Spleen (tissue), 7 donors: Measurements from ENCODE around the gene SWI5.

Experiments used
- CTCF ChIP-seq, 11 experiments: fragments of 200-600 bp in 7 of 11; fragments of 450-650 bp in 4 of 11; sonication (generic) in 4 of 11; IDR thresholded peaks in 8 of 11; conservative IDR thresholded peaks in 3 of 11; 1 replicate in 7 of 11; 2 replicates in 4 of 11; pipeline versions ENCODE4 v1.4.0 to v1.8.0; 2016 to 2021; ENCODE audit warnings: antibody characterized with exemption in 11 of 11, inconsistent platforms in 4 of 11, mild to moderate bottlenecking in 1 of 11
- POLR2A ChIP-seq, 3 donors: fragments of 450-650 bp; IDR thresholded peaks; one replicate each; pipeline ENCODE4 v1.5.1; 2017; ENCODE audit warnings: antibody characterized with exemption in 3 of 3, mild to moderate bottlenecking in 1 of 3
- donor health status: DM: no; HTN: no; CAD: no; lungs with moderate emphysema.
- donor health status: DM: no; HTN: no; CAD: no.
- donor health status: DM: no; HTN: no; CAD: no.

DNA sequence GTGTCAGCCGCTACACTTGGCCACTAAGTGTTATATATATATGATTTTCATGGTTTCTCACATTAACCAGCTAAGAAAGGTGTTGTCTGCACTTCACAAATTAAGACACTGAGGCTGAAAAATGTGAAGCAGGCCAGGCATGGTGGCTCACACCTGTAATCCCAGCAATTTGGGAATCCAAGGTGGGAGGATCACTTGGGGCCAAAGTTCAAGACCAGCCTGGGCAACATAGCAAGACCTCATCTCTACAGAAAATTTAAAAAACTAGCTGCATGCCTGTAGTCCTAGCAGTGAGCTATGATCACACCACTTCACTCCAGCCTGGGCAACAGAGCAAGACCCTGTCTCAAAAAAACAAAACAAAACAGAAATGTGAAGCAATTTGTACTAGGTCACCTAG lies 48.3 kb downstream of the SWI5 start:
- TF ChIP-seq POLR2A (IDR thresholded peaks at IDR 0.05) = no peak
- no peak for TF ChIP-seq CTCF (IDR thresholded peaks at IDR 0.05 in 8 of 11, conservative IDR thresholded peaks at IDR 0.05 in 3 of 11)
